HepG2 (cell line): ENCODE data around the gene SLC50A1. TPM values are rescaled to one million over a fixed set of nuclear protein-coding genes. Genes with fewer than 3 reads are reported as not detected.

Experiments
- AKAP8 ChIP-seq: sonication (generic); formaldehyde crosslinking; IDR thresholded peaks from 2 replicates; pipeline ENCODE4 v1.5.1; 2020; ENCODE audit warnings: mild to moderate bottlenecking, missing genetic modification reagents
- ARID3A ChIP-seq: IDR thresholded peaks from 2 replicates; pipeline ENCODE4 v1.6.1; 2012; ENCODE audit warnings: low read depth, low read length, improper control_type of control experiment
- ATF1 ChIP-seq: IDR thresholded peaks from 2 replicates; pipeline ENCODE4 v1.6.1; 2016; ENCODE audit warnings: mild to moderate bottlenecking, control low read depth
- CC2D1A ChIP-seq: sonication (generic); formaldehyde crosslinking; IDR thresholded peaks from 2 replicates; pipeline ENCODE4 v1.8.1; 2023; ENCODE audit warnings: mild to moderate bottlenecking, missing genetic modification reagents
- CSRNP1 ChIP-seq: sonication (generic); formaldehyde crosslinking; IDR thresholded peaks from 2 replicates; pipeline ENCODE4 v1.8.1; 2023; ENCODE audit warnings: mild to moderate bottlenecking, missing genetic modification reagents
- ELF1 ChIP-seq: sonication (generic); formaldehyde crosslinking; IDR thresholded peaks from 2 replicates; pipeline ENCODE4 v1.4.0; 2020; ENCODE audit warnings: missing genetic modification reagents
- PATZ1 ChIP-seq: sonication (generic); formaldehyde crosslinking; IDR thresholded peaks from 2 replicates; pipeline ENCODE4 v1.4.0; 2020; ENCODE audit warnings: missing genetic modification reagents
- SATB2 ChIP-seq: sonication (generic); formaldehyde crosslinking; IDR thresholded peaks from 2 replicates; pipeline ENCODE4 v1.5.0; 2020; ENCODE audit warnings: missing genetic modification reagents
- SMAD9 ChIP-seq: sonication (generic); formaldehyde crosslinking; IDR thresholded peaks from 2 replicates; pipeline ENCODE4 v1.5.1; 2020; ENCODE audit warnings: mild to moderate bottlenecking, missing genetic modification reagents
- SP2 ChIP-seq: sonication (generic); formaldehyde crosslinking; IDR thresholded peaks from 2 replicates; pipeline ENCODE4 v1.5.1; 2020; ENCODE audit warnings: mild to moderate bottlenecking, missing genetic modification reagents
- TCF7 ChIP-seq: sonication (generic); IDR thresholded peaks from 2 replicates; pipeline ENCODE4 v1.6.1; 2016; ENCODE audit warnings: antibody characterized with exemption, low read depth
- TFAP4 ChIP-seq: sonication (generic); IDR thresholded peaks from 2 replicates; pipeline ENCODE4 v1.6.1; 2016; ENCODE audit warnings: low read depth, borderline replicate concordance
- YY1 ChIP-seq: IDR thresholded peaks from 2 replicates; pipeline ENCODE4 v1.6.1; 2011; ENCODE audit warnings: low read length, low read depth, moderate library complexity, mild to moderate bottlenecking; ENCODE audit not compliant: insufficient read depth, insufficient replicate concordance
- ZBED4 ChIP-seq: sonication (generic); formaldehyde crosslinking; IDR thresholded peaks from 2 replicates; pipeline ENCODE4 v1.4.0; 2020; ENCODE audit warnings: missing genetic modification reagents, borderline replicate concordance
- ZNF337 ChIP-seq: sonication (generic); formaldehyde crosslinking; IDR thresholded peaks from 2 replicates; pipeline ENCODE4 v1.5.1; 2020; ENCODE audit warnings: missing genetic modification reagents, low read depth, mild to moderate bottlenecking, borderline replicate concordance
- ZNF382 ChIP-seq: sonication (generic); formaldehyde crosslinking; IDR thresholded peaks from 2 replicates; pipeline ENCODE4 v1.5.0; 2020; ENCODE audit warnings: missing genetic modification reagents, mild to moderate bottlenecking, borderline replicate concordance
- ZNF850 ChIP-seq: sonication (generic); formaldehyde crosslinking; conservative IDR thresholded peaks from 2 replicates; pipeline ENCODE4 v1.9.0; 2021; ENCODE audit warnings: mild to moderate bottlenecking, missing genetic modification reagents
- polyA plus RNA-seq, 8 experiments: library from polyadenylated mRNA; depleted of rRNA in 3 of 8; stranded (reverse) in 7 of 8; unstranded in 1 of 8; fragments of >200 nt; fragmentation: Illumina TruSeq in 4 of 8; extraction: Trizol in 4 of 8; gene quantifications; 2 replicates each; pipeline versions ENCODE4 v1.2.1 to v1.2.3, GENCODE V29; 2011 to 2016; ENCODE audit warnings: low read depth in 4 of 8, missing spikeins in 1 of 8, mixed read lengths in 1 of 8; ENCODE audit not compliant: insufficient read depth in 1 of 8
- total RNA-seq, 5 experiments: library from RNA; depleted of rRNA; stranded (reverse); fragments of >200 nt; fragmentation: Illumina TruSeq; extraction: Trizol; gene quantifications; 2 replicates each; pipeline ENCODE4 v1.2.3, GENCODE V29; 2016; ENCODE audit warnings: low read depth in 1 of 5

Gene SLC50A1
- total and polyA plus RNA-seq, 2 of the 13 experiments (the other 11 are each of a cell fraction or from before 2014, with no cell fraction given): 22.5 to 46.8 TPM

GRCh38 chr1:155133799-155134281, 1.8 kb upstream of the SLC50A1 start (continued):
- no peak for TF ChIP-seq YY1
- no peak for TF ChIP-seq CC2D1A (CRISPR knock-in tag)
- TF ChIP-seq ATF1: no peak
- no peak for TF ChIP-seq ELF1 (CRISPR knock-in tag)
- TF ChIP-seq CSRNP1 (CRISPR knock-in tag): no peak
- no peak for TF ChIP-seq SP2 (CRISPR knock-in tag)
- TF ChIP-seq ZNF850 (CRISPR knock-in tag): no peak
- no peak for TF ChIP-seq TFAP4
- no peak for TF ChIP-seq ZBED4
- TF ChIP-seq PATZ1 (CRISPR knock-in tag): no peak; the same call in 1 of the 2 replicates
- no peak for TF ChIP-seq ZNF337 (CRISPR knock-in tag)
- no peak for TF ChIP-seq SATB2 (CRISPR knock-in tag)
- no peak for TF ChIP-seq TCF7
- TF ChIP-seq ZNF382: no peak
- TF ChIP-seq AKAP8: no peak
- TF ChIP-seq ARID3A: no peak
- TF ChIP-seq SMAD9: no peak
